NCI-H1105 (cell line): ENCODE measurements around the gene ANKDD1B.
"Not testable (repeated sequence)": the region's sequence is repeated elsewhere in the genome, so short reads cannot be mapped to it uniquely, and the experiment has no call there.

Experiments used
- DNase-seq: peaks from one replicate; lab custom pipeline; 2025; lab: John Stamatoyannopoulos, UW

ANKDD1B gene

DNA sequence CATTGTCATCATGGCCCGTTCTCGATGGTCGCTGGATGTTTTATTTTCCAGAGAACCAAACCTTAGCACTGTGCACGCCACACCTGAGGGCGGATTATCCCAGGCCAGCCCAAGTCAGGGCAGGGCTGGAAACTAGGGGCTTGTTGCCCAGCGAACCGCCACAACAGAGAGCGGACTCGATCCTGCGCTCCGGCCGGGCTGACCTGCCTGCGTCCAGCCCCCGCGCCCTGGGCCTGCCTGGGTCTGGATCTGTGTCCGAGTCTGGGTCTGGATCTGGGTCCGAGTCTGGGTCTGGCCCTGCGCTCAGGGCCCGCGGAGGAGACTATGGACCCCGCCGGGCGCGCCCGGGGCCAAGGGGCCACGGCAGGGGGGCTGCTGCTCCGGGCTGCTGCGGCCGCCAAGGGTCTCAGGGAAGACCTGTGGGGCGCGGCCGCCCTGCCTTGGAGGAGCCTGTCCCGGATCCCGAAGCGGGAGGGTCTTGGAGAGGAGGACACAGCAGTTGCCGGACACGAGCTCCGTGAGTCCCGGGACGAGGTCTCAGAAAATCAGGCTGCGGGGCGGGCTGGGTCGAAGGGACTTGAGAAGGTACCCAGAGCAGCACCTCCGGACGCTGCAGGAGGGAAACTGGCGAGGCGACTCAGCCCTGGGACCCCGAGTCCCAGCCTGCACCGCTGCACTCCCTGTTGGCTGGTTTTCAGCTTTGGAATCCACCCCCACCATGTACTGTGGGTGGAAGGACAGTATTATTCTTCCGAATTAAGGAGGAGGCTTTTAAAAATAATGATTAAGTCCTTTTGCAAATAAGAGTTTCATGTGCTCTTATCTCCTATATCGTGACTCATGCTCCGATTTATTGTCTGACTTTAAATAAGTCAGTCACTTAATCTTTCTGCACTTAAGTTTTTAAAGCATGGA, at the start of gene ANKDD1B:
Gene ANKDD1B, plus strand, starts transcription at position 143 of the 915 bp plus-strand sequence. Its CDS starts 182 bp downstream, at position 325.
- no peak for DNase-seq

GRCh38 chr5:75565991-75566709, 45.1 kb upstream of the ANKDD1B start:
- not testable (repeated sequence) for DNase-seq

DNA sequence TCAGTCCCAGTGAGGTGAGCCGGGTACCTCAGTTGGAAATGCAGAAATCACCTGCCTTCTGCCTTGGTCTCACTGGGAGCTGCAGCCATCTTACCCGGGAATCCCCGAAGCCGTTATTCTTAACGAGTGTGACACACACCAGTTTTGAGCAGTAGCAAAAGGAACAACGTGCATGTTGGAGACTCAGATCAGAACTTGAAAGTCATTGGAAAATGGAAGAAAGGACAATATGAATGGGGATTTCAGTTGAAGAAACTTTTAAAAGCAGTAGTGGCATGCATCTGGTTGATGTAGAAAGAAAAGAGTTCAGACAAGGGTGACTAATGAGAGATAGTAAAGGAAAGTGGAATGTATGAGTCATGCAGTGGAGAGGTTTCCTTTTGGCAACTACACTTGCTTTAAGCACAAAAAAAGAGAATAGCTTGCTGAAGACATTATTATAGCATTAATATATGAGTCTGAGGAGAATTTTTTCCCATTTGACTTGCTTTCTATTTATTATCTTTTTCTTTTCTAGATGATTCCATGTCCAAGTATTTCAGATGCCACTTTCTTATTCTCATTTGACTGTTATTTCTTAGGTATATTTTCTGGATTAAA, 44.4 kb upstream of the ANKDD1B start:
- no peak for DNase-seq

GRCh38 chr5:75567710-75568109, 43.5 kb upstream of the ANKDD1B start:
- no peak for DNase-seq

GRCh38 chr5:75568202-75568601, 43.1 kb upstream of the ANKDD1B start:
- DNase-seq: no peak

- DNase-seq: no peak
Measured at GRCh38 chr5:75571547-75571946, 39.7 kb upstream of the ANKDD1B start.

- no peak for DNase-seq
Measured at GRCh38 chr5:75574791-75575190, 36.5 kb upstream of the ANKDD1B start.

GRCh38 chr5:75578280-75578679, 33.0 kb upstream of the ANKDD1B start:
- DNase-seq: not testable (repeated sequence)

- no peak for DNase-seq
Measured at GRCh38 chr5:75584641-75585040, 26.6 kb upstream of the ANKDD1B start.

GRCh38 chr5:75588666-75589065, 22.6 kb upstream of the ANKDD1B start:
- no peak for DNase-seq

- no peak for DNase-seq
Measured at GRCh38 chr5:75600535-75600934, 10.7 kb upstream of the ANKDD1B start.

GRCh38 chr5:75601567-75601966, 9.7 kb upstream of the ANKDD1B start:
- DNase-seq: no peak

DNA sequence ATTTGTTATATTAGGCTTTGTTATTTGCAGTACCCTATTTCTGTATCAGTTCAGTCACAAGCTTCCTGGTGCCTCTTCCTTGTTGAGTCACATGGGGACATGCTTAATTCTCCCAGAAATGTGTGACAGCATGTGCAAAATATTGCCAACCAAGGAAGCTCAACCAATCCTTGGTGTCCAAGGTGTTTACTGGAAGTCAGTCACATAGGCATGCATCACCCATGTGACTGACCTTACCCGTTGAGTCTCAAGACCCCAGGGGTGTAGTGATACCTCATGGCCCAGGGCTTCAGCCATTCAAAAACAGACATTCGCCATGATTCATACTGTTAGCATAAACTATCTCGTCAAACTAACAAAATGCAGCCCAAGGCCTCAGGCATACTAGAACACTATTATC, 9.3 kb upstream of the ANKDD1B start:
- no peak for DNase-seq

GRCh38 chr5:75603371-75603770, 7.9 kb upstream of the ANKDD1B start:
- no peak for DNase-seq

- no peak for DNase-seq
Measured at GRCh38 chr5:75603821-75604220, 7.4 kb upstream of the ANKDD1B start.

- not testable (repeated sequence) for DNase-seq
Measured at GRCh38 chr5:75607341-75607740, 3.9 kb upstream of the ANKDD1B start.

DNA sequence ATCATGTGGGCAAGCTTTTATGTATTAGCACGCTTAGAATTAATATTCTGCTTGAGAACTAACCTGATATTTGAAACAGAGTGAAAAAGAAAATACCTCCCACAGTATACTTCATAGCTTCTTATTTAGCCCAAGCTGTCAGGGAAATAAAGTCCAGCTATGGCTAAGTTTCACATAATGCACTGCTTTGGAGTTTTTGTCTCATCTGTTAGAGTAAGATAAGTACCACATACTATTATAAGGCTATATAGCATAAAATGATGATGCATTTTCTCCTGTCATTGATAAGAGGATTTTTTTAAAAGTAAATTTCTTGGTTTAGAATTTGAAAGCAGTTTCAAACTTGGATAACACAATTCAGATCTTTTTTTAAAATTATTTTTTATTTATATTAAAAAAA, 2.4 kb upstream of the ANKDD1B start:
- no peak for DNase-seq

DNA sequence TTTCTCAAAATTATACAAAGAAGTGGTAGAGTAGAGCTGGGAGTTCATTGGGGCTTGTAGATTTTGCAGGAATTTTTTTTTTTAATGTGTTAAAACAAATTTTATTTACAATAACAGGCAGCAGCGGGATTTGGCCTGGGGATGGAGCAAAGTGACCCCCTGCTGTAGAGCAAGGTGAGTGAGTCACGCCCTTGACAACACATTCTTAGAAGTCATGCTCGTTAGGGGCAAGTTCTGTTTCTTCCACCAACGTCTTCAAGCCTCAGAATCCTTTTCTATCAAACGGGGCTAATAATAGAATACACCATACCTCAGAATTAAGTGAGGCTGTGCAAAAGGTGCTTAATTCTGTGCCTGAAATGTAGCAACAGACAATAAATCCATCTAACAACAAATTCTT, 1.1 kb upstream of the ANKDD1B start:
- no peak for DNase-seq

DNA sequence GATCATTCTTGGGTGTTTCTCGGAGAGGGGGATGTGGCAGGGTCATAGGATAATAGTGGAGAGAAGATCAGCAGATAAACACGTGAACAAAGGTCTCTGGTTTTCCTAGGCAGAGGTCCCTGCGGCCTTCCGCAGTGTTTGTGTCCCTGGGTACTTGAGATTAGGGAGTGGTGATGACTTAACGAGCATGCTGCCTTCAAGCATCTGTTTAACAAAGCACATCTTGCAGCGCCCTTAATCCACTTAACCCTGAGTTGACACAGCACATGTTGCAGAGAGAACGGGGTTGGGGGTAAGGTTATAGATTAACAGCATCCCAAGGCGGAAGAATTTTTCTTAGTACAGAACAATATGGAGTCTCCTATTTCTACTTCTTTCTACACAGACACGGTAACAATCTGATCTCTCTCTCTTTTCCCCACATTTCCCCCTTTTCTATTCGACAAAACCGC, 368 bp upstream of the ANKDD1B start:
- DNase-seq: not testable (repeated sequence)

- DNase-seq: no peak
Measured at GRCh38 chr5:75612226-75612569, 945 bp downstream of the ANKDD1B start.

GRCh38 chr5:75612901-75613300, 1.6 kb downstream of the ANKDD1B start:
- no peak for DNase-seq

DNA sequence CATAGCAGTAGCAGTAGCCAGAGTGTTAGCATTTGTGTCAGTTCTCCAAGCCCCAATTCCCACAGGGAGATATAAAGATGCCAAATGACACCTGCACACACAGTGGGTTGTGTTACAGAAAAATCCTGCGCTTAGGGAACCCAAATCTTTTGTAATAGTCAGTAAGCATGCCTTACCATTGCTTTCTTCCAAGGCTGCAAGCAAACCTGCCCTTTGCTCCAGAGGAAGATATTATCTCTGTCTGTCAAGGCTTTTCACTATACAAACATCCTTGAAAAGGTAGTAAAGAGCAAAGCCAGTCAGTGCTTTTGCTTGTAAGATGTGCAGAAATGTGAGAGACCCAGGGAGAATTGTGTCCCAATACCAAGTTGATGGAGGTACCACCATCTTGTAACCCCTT, 2.9 kb downstream of the ANKDD1B start:
- no peak for DNase-seq

GRCh38 chr5:75616371-75616881, 5.2 kb downstream of the ANKDD1B start:
- DNase-seq: no peak
